T-helper 1 cell treated with Interleukin-12 subunit alpha and Interleukin-12 subunit beta and Interleukin-4 antibody, amounts not matched to agents 30 ng/mL and 1 ng/mL, for 36 hours (primary cell): ENCODE measurements around the gene PGP. TPM values are rescaled to one million over a fixed set of nuclear protein-coding genes. Genes with fewer than 3 reads are reported as not detected.
"Not testable (repeated sequence)": the region's sequence is repeated elsewhere in the genome, so short reads cannot be mapped to it uniquely, and the experiment has no call there.

ENCODE experiments used
- intact Hi-C: fragments of 100-400 bp; cut with micrococcal nuclease; formaldehyde crosslinking; loops from one replicate; pipeline ENCODE4 v1.15.1; 2024
- total RNA-seq: library from RNA; stranded (reverse); gene quantifications from 2 replicates; pipeline ENCODE4 v1.2.3, GENCODE V29; 2022

Gene PGP, protein sequence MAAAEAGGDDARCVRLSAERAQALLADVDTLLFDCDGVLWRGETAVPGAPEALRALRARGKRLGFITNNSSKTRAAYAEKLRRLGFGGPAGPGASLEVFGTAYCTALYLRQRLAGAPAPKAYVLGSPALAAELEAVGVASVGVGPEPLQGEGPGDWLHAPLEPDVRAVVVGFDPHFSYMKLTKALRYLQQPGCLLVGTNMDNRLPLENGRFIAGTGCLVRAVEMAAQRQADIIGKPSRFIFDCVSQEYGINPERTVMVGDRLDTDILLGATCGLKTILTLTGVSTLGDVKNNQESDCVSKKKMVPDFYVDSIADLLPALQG
- total RNA-seq: 22.3 and 24.0 TPM in 2 replicates

DNA sequence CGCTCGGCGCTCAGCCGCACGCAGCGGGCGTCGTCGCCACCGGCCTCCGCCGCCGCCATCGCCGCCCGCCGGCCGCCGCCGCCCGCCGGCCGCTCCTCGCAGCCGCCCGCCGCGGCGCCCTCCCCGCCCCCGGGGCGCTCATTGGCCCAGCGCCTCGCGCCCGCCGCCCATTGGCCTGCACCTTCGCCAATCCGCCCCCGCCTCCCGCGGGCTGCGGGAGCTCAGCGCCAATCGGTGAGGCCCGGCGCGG lies at the start of gene PGP:
TSS of gene PGP (minus strand) at position 122 of the 250 bp plus-strand sequence. CDS start at position 59, 63 bp downstream.
- intact Hi-C loops: loop anchor here (1.0 to 2.0 kb wide), 3 partner anchors 9 to 214 kb away; partner anchors contain the start of genes CCNF, MLST8 and RNPS1

DNA sequence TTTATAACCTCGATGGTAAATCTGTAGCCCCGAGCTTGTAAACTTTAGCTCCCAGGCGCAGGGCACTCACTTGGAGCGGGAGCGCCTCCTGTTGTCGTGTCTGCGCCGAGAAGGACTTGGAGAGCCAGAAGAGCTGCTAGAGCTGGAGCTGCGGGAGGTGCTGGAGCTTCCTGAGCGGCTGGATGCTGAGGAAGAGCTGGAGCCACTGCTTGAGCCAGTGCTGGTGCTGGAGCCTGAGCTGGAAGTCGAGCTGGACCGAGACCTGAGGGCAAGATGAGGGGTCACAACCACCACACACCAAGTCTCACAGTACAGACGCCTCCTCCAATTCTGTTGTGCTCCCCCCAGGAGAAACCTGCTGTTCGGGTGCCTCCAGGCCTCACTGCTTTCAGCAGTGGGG lies 48.4 kb upstream of the PGP start:
- intact Hi-C loops: not testable (repeated sequence)

GRCh38 chr16:2260250-2260649 lies 45.6 kb upstream of the PGP start:
- intact Hi-C loops: no loop called here

GRCh38 chr16:2258530-2258929 lies 43.9 kb upstream of the PGP start:
- intact Hi-C loops: not testable (repeated sequence)

DNA sequence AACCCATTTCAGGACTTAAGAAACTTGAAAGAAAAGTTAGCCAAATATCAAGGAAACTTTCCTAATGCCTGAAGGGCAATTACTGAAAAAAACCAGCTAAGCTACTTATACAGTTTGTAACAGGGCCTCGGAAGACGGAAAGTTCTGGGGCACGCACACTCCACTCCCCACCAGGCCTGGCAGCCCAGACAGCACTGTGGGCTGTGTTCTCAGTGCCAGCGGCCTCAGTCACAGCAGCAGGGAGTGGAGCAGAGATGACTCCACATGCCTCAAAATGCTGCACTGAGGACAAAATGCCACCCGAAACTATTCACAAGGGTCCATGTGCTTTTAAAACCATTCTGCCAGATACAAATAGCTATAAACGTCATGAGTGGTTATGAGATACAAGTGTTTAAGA lies 43.1 kb upstream of the PGP start:
- intact Hi-C loops: no loop called here

DNA sequence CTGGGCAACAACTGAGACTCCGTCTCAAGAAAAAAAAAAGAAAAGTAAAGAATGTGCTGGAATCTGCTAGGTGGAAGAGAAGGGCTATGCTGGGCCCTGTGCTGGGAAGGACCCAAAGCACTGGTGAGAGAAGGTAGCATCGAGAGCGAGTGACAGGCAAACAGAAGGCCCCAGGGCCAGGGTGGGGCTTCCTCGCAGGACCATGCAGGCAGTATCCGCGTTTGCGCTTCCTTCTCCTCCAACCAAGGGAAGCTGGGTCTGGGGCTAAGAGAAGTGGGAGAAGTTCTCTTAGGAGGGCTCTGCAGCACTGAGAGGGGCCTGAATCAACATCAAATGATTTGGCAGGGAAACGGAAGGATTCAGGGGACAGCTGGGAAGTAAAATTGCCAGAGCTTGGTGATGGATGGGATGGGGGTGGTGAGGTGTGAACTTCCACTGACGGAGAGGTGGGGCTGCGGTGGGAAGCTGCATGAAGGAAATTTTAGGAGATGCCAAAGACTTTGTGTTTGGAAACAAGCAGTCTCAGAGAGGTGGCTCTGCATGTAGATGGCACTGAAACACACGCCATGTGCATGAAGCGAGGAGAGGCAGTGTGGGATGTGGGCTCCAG lies 42.0 kb upstream of the PGP start:
- intact Hi-C loops: no loop called here

DNA sequence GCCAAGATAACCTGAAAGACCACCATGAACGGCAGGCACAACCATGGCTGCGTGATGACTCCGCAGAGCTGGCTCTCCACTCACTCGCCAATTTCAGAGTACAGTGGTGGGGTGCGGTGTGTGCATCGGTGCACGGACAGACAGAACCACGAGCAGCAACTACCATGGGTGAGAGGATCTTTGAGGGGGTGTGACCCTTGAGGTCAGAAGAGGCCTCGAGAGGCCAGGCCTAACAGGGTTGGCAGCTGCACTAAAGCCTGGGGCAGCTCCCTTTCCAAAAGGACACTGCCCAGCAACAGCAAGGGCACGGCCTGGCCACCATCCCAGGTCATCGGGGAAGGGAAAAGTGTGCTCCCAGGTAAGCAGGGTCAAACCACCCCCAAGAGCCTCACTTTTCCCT lies 38.7 kb upstream of the PGP start:
- intact Hi-C loops: loop anchor here (5.0 kb wide), 3 partner anchors 96 to 249 kb away; partner anchors contain the start of gene TRAF7

GRCh38 chr16:2252806-2253148 lies 38.1 kb upstream of the PGP start:
- intact Hi-C loops: loop anchor here (5.0 kb wide), 3 partner anchors 95 to 250 kb away; partner anchors contain the start of gene TRAF7

GRCh38 chr16:2251296-2252111 lies 36.9 kb upstream of the PGP start, which contains the start of gene ECI1:
Gene ECI1 (minus strand): TSS chr16:2251587. CDS start chr16:2251566, 21 bp downstream.
- intact Hi-C loops: loop anchor here (1.0 to 5.0 kb wide), 6 partner anchors 17 to 251 kb away; partner anchors contain the start of genes E4F1, RNPS1 and TRAF7

GRCh38 chr16:2250652-2251295 lies 36.1 kb upstream of the PGP start:
- intact Hi-C loops: loop anchor here (1.0 to 5.0 kb wide), 6 partner anchors 18 to 252 kb away; partner anchors contain the start of genes E4F1, RNPS1 and TRAF7

DNA sequence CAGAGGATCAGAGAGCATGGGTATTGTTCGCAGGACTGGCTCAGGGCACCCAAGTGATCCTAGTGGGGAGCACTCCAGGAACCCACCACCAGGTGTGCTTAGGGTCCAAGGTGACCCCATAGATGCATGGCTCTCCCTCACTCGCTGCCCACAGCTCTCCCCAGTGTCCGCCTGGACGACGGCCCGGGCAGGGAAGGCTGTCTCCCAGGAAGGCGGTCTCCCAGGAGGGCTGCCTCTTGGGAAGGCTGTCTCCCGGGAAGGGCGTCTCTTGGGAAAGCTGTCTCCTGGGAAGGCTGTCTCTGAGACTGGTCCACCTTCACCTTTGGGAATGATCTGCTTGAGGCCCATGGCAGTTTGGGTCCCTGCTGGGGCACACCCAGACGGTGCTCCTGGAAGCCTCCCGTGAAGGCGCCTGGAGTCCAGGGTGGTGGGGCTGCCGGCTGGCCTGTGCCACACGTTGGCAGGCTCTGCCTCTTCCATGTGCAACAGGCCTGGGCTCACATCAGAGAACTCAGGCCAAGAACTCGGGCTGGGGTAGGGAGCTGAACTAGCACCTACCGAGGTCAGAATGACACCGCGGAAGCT lies 31.8 kb upstream of the PGP start:
- intact Hi-C loops: no loop called here

DNA sequence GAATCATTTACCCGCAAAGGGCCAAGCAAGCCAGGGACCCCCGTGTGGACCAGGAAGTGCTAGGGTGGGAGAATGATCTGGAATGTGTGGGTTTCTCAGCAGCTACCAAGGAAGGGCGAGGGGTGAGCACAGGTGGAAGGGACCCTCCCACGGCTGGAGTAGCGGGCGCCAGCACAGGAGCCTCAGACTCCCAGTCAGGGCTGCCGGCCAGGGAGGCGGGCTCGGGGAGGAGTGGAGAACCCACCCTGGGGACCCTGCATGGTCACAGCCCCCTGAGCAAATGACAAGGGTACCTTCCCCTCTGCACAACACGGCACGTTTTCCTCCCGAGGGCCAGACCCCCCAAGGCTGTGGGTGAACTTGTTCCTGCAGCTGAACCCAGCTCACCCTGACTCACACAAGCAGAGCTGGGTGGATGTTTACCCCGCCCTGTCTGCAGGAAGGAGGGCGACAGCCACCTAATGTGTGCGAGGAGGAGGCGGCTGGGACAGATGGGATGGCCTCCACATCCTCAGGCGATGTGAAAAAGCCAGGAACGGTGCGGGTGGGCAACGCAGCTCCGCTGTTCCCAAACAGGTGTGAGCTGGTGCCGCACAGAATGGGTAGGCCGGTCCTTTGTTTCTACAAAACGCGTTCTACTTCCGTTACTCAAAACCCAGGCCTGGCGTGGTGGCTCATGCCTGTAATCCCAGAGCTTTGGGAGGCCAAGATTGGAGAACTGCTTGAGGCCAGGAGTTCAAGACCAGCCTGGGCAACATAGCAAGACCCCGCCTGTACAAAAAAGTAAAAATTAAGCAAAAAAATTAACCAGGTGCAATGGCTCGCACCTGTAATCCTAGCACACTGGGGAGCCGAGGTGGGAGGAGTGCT lies 30.5 kb upstream of the PGP start:
- intact Hi-C loops: no loop called here

GRCh38 chr16:2244301-2244700 lies 29.7 kb upstream of the PGP start:
- intact Hi-C loops: no loop called here

DNA sequence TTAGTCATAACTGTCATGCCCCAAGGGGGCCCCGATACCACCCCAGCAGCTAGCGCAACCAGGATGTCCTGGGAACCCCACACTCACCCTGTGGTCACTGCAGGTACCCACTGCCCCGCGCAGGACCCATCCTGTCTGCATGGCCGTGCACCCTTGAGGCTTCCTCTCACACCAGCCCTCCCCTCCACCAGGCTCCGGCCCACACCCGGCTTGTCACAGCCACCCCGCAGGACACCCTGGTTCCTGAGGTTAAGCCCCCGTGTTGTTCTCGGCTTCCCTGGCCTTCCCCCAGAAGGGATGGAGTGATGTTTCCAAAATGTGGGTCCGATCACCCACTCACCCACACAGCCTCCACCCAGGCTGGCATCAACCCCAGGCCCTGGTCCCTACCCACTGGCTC lies 29.1 kb upstream of the PGP start:
- intact Hi-C loops: no loop called here

DNA sequence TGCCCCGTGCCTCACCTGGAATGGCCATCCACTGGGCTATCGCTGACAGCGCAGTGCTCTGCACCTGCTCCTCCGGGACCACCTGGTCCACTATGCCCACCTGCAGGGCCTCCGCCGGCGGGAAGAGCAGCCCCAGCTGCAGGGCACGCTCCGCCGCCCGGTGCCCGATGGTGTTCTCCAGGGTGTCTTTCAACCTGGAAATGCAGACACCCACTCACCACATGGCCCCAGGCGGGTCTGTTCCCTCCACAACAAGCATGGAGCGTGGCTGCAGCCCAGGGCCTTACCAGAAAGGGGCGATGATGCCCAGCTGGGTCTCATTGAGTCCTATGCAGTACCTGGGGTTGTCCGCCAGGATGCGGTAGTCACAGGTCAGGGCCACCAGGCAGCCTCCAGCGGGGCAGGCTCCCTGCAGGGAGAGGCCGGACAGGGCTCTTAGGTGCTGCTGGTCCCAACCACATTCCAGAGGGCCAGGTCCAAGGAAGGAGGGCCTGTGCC lies 28.4 kb upstream of the PGP start:
- intact Hi-C loops: no loop called here

DNA sequence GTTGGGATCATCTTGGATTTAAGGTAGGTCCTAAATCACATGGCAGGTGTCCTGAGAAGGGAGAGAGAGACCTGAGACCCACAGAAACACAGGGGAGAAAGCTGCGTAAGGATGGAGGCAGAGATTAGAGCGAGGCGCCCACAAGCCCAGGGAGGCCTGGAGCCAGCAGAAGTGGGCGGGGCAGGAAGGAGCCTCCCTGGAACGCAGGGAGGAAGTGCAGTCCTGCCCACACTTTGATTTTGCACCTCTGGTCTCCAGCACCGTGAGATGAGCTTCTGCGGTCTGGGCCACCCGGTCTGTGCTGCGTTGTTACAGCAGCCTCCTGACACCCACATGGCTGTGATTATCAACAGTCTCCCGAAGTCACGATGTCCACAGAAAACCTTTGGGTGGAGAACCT lies 28.0 kb upstream of the PGP start:
- intact Hi-C loops: no loop called here

- intact Hi-C loops: not testable (repeated sequence)
Observed at GRCh38 chr16:2240331-2240730, 25.7 kb upstream of the PGP start.

DNA sequence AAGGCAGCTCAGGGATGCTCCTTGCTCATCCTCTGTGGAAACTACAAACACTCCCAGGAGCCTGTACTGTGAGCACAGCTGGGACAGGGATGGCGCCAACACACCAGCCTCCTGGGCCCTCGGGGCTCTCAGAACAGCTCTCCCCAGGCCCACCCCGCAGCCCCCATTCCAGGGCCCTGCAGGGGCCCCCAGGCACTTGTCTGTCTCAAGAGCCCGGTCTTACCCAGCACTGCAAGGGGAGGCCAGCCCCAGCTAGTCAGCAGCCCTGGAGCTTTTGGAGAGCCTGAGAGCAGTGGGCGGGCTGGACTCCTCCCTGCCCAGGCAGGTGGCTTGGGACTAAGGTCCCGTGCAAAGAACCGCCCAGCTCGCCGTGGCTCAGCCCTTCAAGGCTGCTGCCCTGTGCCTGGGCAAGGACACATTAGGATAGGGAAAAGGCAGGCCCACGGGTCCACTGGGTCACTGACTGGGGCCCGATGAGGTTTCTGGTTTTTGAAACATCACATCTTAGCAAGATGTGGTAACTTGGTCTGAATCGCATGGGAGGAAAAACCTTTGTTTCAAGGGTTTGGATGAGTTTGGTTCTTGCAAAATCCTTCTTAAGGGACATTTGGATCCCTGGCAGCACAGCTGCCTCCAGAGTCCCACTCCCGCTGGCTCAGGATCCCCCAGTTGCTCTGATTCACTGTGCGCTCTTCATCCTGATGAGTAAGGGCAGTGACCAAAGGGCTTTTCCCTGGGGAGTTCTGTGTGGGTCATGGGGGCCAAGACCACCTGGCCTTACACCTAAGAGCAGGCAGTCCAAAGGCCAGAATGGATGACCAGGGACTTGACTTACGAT lies 24.4 kb upstream of the PGP start:
- intact Hi-C loops: no loop called here
